ENCODE results near the gene THUMPD3. TPM values are rescaled to one million over a fixed set of nuclear protein-coding genes. Genes with fewer than 3 reads are reported as not detected.

The THUMPD3 gene
- total RNA-seq, 1 experiment from 2014 or later, result 62.2 TPM

DNA sequence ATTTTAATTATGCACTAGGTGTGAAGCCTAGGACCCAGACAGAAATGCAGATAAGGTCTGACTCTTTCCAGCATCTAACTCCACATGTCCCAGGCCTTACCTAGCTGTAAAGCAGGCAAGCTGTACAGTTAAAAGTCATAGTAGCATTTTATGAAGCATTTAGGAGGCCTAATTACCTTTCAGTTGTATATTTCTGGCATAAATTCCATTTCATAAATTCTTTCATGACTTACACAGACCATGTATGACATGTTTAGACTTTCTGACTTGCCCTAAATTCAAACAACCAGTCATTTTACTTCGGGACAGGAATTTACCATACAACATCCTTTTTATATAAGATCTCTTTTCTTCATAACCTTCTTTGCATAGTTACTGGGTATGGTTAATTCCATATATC lies 35.3 kb upstream of the THUMPD3 start:
- Mint-ChIP-seq H3K9me3 (ENCODE audit: unreplicated experiment) (peaks cover 10% of the 10 kb centered on the region), H3K4me3 (ENCODE audit: unreplicated experiment) (no peak overlapping the region), H3K4me1 (ENCODE audit: low read depth, unreplicated experiment) (no peaks in the 10 kb centered on the region), H3K27me3 (ENCODE audit: insufficient read depth, unreplicated experiment) (no peaks in the 10 kb centered on the region), H3K36me3 (ENCODE audit: insufficient read depth, unreplicated experiment) (no peaks in the 10 kb centered on the region), H3K27ac (ENCODE audit: unreplicated experiment) (no peak overlapping the region)
- Histone ChIP-seq H3K27me3 (replicated peaks; ENCODE audit: control insufficient read depth, insufficient read depth, low read length) (no peaks in the 10 kb centered on the region), H3K36me3 (ENCODE audit: control insufficient read depth, insufficient read depth, low read length) (no peaks in the 10 kb centered on the region), H3K4me3 (ENCODE audit: low read depth, low read length) (no peak overlapping the region), H3K9me3 (peaks cover 9% of the 10 kb centered on the region; the same call in 1 of the 2 replicates), H3K4me1 (no peaks in the 10 kb centered on the region)
- intact Hi-C loops (cut with micrococcal nuclease; ENCODE audit: unreplicated experiment), result no loop called here
- ChIA-PET POLR2A (no interaction called here), CTCF (no interaction called here)
- no TSS peak for BruUV-seq (replicated peaks)
- TF ChIP-seq, protein P1, sequence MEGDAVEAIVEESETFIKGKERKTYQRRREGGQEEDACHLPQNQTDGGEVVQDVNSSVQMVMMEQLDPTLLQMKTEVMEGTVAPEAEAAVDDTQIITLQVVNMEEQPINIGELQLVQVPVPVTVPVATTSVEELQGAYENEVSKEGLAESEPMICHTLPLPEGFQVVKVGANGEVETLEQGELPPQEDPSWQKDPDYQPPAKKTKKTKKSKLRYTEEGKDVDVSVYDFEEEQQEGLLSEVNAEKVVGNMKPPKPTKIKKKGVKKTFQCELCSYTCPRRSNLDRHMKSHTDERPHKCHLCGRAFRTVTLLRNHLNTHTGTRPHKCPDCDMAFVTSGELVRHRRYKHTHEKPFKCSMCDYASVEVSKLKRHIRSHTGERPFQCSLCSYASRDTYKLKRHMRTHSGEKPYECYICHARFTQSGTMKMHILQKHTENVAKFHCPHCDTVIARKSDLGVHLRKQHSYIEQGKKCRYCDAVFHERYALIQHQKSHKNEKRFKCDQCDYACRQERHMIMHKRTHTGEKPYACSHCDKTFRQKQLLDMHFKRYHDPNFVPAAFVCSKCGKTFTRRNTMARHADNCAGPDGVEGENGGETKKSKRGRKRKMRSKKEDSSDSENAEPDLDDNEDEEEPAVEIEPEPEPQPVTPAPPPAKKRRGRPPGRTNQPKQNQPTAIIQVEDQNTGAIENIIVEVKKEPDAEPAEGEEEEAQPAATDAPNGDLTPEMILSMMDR (IDR thresholded peaks at IDR 0.05; ENCODE audit: insufficient read depth in 1 of 2, low read depth in 1 of 2, low read length in 1 of 2, severe bottlenecking in 1 of 2, unreplicated experiment in 1 of 2), result no peak
- DNase-seq, result no peak

DNA sequence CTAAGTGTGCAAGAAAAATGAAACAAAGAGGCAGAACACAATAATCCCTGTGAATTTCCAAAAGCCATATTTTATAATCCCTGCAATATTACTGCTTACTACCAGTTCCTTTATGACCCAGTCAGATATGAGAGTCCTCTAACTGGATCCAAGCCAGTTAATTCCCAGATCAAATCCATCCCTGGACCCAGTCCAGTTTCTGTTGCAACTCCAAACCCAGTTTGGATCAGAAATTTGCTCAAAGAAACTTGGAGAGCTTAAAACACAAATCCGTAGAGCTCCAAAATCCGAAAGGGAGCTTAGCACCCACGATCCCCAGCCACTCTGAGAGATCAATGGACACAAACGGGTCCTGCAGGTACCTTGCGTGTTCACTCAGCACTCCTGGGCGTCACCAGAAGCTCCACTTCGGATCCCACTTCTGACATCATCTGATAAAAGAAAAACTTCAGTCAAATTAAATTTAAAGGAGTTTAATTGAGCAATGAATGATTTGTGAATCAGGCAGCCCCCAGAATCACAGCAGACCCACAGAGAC lies 32.6 kb upstream of the THUMPD3 start:
- intact Hi-C loops (cut with micrococcal nuclease; ENCODE audit: unreplicated experiment), result no loop called here
- peaks cover 10% of the 10 kb centered on the region for H3K9me3 Mint-ChIP-seq (ENCODE audit: unreplicated experiment)
- DNase-seq, result no peak
- TF ChIP-seq, protein P1 (IDR thresholded peaks at IDR 0.05; ENCODE audit: insufficient read depth in 1 of 2, low read depth in 1 of 2, low read length in 1 of 2, severe bottlenecking in 1 of 2, unreplicated experiment in 1 of 2), result no peak
- no peaks in the 10 kb centered on the region for H3K27me3 Mint-ChIP-seq (ENCODE audit: insufficient read depth, unreplicated experiment)
- no peak overlapping the region for H3K4me3 Mint-ChIP-seq (ENCODE audit: unreplicated experiment)
- Histone ChIP-seq H3K36me3 (ENCODE audit: control insufficient read depth, insufficient read depth, low read length) (no peaks in the 10 kb centered on the region), H3K4me3 (ENCODE audit: low read depth, low read length) (no peak overlapping the region), H3K9me3 (peaks cover 9% of the 10 kb centered on the region; the same call in 1 of the 2 replicates), H3K27me3 (replicated peaks; ENCODE audit: control insufficient read depth, insufficient read depth, low read length) (no peaks in the 10 kb centered on the region), H3K4me1 (no peaks in the 10 kb centered on the region)
- no peaks in the 10 kb centered on the region for H3K4me1 Mint-ChIP-seq (ENCODE audit: low read depth, unreplicated experiment)
- ChIA-PET POLR2A (no interaction called here), CTCF (no interaction called here)
- H3K36me3 Mint-ChIP-seq (ENCODE audit: insufficient read depth, unreplicated experiment), result no peaks in the 10 kb centered on the region
- H3K27ac Mint-ChIP-seq (ENCODE audit: unreplicated experiment), result no peak overlapping the region
- BruUV-seq (replicated peaks), result no TSS peak

DNA sequence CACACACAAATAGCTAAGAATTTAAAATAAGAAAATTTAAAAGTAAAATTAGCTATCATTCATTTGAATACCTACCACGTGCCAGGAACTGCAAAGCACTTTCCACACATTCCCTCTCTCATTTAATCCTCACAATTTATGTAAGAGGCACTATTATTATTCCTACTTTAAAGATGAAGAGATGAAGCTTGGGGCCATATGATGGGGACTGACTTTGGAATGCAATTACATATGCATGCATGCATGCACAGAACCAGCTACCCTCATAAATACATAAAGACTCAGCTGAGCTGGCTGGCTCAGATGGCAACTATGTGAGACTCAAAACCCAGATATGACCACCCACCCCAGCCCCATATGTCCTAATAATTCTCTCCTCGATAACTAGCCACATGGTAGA lies 31.7 kb upstream of the THUMPD3 start:
- CTCF ChIA-PET, result no interaction called here

More for the DNA sequence above, 31.7 kb upstream of the THUMPD3 start:
- Mint-ChIP-seq H3K4me1 (ENCODE audit: low read depth, unreplicated experiment) (no peaks in the 10 kb centered on the region), H3K9me3 (ENCODE audit: unreplicated experiment) (peaks cover 10% of the 10 kb centered on the region), H3K27ac (ENCODE audit: unreplicated experiment) (no peak overlapping the region), H3K27me3 (ENCODE audit: insufficient read depth, unreplicated experiment) (no peaks in the 10 kb centered on the region), H3K36me3 (ENCODE audit: insufficient read depth, unreplicated experiment) (no peaks in the 10 kb centered on the region), H3K4me3 (ENCODE audit: unreplicated experiment) (no peak overlapping the region)
- intact Hi-C loops (cut with micrococcal nuclease; ENCODE audit: unreplicated experiment), result no loop called here
- Histone ChIP-seq H3K4me1 (no peaks in the 10 kb centered on the region), H3K4me3 (ENCODE audit: low read depth, low read length) (no peak overlapping the region), H3K9me3 (peaks cover 9% of the 10 kb centered on the region; the same call in 1 of the 2 replicates), H3K36me3 (ENCODE audit: control insufficient read depth, insufficient read depth, low read length) (no peaks in the 10 kb centered on the region), H3K27me3 (replicated peaks; ENCODE audit: control insufficient read depth, insufficient read depth, low read length) (no peaks in the 10 kb centered on the region)
- POLR2A ChIA-PET, result no interaction called here
- TF ChIP-seq, protein P1 (IDR thresholded peaks at IDR 0.05; ENCODE audit: insufficient read depth in 1 of 2, low read depth in 1 of 2, low read length in 1 of 2, severe bottlenecking in 1 of 2, unreplicated experiment in 1 of 2), result no peak
- DNase-seq, result no peak
- no TSS peak for BruUV-seq (replicated peaks)
